HG03342 (cell line): ENCODE data around the gene HAUS5.
"Not testable (repeated sequence)": the region's sequence is repeated elsewhere in the genome, so short reads cannot be mapped to it uniquely, and the experiment has no call there.

Experiments used
- ATAC-seq: cut with Tn5 transposase; IDR thresholded peaks from one replicate; pipeline ENCODE4 v1.9.1; 2021; ENCODE audit warnings: mild to moderate bottlenecking, moderate library complexity; ENCODE audit not compliant: unreplicated experiment

The HAUS5 gene

DNA sequence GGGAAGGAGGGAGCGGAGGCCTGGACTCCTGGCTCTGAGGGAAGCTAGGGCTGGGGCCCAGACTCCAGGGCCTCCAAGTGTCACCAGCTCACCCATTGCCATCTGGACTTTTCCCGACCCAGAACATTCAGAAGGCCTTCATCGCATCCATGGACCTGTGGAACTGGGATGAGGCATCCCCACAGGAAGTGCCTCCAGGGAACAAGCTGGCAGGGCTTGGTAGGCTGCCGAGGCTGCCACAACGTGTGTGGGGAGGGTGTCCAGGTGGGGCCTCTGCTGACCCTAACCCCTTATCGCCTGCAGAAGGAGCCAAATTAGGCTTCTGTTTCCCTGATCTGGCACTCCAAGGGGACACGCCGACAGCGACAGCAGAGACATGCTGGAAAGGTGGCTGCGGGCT lies 29.8 kb downstream of the HAUS5 start:
- ATAC-seq = no peak

DNA sequence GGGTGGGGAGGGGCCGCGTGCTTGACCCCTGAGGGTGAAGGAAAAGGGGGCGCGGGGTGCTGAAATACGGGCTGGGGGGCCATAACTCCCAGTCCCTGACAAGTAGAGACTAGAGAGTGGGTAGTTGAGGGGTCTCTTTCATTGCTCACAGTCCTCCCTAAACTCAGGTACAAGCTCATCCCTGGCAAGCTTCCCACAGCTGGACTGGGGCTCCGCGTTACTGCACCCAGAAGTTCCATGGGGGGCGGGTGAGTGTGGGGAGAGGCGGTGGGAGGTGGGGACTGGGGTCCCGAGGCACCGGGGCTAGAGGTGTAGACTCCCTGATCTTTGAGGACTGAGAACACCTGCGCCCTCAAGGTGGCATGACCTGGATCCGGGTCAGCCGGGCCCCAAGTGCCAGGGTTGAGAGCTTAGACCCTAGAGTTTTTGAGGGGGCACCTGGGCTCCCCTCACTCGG lies 30.3 kb downstream of the HAUS5 start:
- no peak for ATAC-seq

DNA sequence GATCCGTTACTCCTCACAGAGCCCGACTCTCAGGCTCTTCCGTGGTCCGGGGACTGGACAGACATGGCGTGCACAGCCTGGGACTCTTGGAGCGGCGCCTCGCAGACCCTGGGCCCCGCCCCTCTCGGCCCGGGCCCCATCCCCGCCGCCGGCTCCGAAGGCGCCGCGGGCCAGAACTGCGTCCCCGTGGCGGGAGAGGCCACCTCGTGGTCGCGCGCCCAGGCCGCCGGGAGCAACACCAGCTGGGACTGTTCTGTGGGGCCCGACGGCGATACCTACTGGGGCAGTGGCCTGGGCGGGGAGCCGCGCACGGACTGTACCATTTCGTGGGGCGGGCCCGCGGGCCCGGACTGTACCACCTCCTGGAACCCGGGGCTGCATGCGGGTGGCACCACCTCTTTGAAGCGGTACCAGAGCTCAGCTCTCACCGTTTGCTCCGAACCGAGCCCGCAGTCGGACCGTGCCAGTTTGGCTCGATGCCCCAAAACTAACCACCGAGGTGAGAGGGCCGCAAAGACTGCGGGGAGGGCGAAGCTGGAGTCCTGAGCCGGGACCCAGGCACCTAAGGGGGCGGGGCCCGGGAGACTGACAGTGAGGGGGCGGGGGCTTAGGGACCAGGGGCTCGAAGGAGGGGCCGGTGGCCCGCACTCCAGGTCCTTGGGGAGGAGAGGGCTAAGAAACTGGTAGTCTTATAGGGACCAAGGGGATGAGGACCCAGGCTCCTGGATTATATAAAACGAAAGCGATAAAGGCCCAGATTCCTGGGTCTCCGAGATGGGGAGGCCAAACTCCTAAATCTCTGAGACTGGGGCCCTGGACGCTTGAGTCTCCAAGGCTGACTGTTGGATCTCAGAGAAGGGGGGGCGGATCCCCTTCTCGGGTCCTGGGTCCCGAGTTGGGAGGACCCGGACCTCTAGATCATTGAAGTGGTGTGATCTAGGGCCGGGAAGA lies 31.0 kb downstream of the HAUS5 start:
- ATAC-seq = peak; percentile 30

DNA sequence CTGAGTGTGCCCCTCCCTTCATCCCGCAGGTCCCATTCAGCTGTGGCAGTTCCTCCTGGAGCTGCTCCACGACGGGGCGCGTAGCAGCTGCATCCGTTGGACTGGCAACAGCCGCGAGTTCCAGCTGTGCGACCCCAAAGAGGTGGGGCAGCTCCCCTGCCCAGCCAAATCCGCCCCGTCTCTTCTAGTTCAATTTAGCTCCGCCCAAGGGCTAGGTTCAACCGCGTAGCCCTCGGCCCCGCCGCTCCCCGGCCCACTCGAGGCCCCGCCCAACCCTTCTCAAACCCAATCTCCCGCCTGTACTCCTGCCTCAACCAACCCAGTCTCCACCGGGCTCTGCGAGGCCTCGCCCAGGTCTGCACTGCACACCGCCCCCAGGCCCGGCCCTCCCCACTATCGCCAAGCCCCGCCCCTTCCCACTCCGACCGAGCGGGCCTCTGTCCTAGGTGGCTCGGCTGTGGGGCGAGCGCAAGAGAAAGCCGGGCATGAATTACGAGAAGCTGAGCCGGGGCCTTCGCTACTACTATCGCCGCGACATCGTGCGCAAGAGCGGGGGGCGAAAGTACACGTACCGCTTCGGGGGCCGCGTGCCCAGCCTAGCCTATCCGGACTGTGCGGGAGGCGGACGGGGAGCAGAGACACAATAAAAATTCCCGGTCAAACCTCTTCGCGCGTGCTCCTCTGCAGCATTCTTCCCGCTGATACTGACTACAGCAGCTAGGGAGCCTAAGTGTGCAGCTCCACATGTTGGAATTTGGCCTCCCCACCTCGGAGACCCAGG lies 31.9 kb downstream of the HAUS5 start:
- ATAC-seq = peak; percentile 68

DNA sequence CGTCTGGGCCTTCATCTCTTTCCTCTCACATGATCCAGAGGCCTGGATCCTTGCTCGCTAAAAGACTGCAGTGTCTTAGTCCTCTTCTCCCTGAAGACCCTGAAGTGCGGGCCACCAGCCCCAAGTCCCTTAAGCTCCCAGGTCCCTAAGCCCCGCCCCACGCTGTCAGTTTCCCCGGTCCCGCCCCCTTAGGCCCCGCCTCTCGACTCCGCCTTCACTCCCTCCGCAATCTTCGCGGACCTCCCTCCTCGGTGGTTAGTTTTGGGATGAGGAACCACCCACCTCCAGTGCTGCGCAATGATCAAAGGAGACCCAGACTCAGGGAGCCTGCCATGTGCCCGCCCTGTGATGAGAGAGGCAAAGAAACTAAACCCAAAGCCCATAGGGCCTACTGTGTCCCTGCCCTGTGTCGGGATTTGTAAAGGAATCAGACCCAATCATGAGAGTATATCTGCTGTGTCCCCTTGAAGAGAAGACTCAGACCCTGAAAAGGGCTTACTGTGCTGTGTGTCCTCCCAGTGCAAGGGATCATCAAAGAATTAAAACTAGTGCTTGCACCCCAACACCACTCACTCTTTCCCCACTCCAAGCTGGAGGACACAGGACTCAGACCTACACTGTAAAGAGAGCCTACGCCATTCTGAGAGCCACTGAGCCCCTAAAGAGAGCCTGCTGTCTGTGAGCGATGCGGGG lies 32.6 kb downstream of the HAUS5 start:
- no peak for ATAC-seq

DNA sequence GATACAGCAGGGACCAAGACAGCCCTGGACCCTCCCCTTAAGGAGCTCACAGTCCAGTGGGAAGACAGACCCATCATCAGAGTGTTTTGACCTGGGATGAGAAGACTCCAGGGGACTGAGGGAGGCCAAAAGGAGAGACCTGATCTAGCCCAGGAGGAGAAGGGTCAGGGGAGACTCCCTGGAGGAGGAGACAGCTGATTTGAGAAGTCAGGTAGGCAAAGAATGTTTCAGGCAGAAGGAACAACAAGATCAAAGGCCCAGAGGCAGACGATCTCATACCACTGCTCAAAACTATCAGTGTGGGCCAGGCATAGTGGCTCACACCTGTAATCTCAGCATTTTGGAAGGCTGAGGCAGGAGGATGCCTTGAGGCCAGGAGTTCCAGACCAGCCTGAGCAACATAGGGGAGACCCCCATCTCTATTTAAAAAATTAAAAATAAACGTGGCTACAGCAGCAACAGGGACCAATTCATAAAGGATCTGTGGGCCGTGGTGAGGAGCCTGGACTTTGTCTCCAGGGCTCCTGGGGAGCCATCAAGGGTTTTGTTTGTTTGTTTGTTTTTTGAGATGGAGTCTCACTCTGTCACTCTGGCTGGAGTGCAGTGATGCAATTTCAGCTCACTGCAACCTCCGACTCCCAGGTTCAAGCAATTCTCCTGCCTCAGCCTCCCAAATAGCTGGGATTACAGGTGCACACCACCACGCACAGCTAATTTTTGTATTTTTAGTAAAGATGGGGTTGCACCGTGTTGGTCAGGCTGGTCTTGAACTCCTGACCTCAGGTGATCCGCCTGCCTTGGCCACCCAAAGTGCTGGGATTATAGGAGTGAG lies 33.4 kb downstream of the HAUS5 start:
- ATAC-seq = no peak

DNA sequence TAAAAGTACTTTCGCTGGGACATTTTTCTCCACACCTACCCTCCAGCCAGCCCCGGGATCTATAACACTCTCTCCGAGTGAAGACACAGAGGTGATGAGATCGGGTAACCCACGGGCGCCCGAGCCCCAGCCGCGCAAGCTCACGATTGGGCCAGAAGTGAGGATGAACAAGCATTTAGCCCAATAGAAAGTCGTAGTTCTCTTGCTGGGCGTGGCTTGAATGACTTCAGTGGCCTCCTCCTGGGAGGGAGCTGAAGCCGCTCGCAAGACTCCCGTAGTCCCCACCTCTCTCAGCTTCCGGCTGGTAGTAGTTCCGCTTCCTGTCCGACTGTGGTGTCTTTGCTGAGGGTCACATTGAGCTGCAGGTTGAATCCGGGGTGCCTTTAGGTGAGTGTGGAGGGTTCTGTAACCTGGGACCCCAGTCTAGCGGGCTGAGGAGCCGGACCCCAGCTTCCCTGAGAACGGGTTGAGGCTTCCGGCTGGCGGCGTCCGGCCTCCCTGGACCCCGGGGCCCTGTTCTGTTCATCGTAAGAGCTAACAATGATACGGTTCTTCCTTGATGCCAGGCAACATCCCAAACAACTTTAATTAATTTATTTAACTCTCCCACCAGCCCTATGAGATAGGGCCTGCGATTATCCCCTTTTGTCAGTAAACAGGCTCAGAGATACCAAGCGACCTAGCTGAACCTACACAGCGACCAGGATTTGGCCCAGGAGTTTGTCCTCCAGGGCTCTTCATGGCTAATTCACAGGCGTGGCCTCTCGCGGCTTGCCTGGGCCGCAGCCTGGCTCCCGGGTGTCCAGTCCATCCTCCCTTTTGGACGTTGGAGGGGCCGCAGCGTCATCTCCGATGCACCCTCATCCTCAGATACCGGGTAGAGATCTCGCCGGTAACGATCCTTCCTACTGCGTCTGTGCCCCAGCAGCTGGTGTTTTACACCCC lies 35.8 kb downstream of the HAUS5 start, which contains the start of gene COX6B1:
COX6B1 (plus strand) TSS at position 307 of the 945 bp plus-strand sequence. CDS start 2,921 bp downstream, outside the sequence.
- peak; percentile 56 for ATAC-seq

DNA sequence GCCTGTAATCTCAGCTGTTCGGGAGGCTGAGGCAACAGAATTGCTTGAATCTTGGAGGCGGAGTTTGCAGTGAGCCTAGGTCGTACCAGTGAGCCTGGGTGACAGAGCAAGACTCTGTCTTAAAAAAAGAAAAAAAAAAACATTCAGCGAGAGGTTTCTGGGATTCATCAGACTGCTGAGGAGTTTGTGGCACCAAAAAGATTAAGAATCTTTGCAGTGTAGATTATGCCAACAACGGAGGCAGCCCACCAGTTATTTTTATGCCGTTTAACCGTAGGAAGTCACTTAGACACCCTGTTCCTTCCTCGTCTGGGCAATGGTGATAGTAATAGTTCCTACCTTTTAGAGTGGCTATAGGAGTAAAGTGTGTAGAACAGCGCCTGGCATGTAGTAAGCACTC lies 38.0 kb downstream of the HAUS5 start:
- ATAC-seq = no peak

DNA sequence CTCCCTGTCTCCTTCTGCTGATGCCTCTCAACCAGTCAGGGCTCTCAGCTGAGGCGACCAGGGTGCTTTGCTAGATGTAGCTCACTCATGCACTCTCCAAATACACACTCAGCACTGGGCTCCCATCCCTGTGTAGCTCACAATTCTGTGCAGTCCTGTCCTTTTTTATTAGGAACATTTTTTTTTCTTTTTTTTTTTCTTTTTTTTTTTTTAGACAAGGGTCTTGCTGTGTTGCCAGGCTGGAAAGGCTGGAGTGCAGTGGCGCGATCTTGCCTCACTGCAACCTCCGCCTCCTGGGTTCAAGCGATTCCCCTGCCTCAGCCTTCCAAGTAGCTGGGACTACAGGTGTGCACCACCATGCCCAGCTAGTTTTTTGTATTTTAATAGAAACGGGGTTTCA lies 42.3 kb downstream of the HAUS5 start:
- not testable (repeated sequence) for ATAC-seq

DNA sequence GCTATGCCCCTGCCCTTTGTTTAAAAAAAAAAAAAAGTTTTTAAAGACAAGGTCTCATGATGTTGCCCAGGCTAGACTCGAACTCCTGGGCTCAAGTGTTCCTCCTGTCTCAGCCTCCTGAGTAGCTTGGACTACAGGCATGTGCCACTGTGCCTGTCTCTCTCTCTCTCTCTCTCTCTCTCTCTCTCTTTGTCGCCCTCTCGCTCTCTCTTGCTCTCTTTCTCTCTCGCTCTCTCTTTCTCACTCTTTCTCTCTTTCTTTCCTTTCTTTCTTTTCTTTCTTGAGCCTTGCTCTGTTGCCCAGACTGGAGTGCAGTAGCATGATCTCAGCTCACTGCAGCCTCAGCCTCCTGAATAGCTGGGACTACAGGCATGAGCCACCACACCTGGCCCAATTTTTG lies 43.1 kb downstream of the HAUS5 start:
- ATAC-seq = no peak

DNA sequence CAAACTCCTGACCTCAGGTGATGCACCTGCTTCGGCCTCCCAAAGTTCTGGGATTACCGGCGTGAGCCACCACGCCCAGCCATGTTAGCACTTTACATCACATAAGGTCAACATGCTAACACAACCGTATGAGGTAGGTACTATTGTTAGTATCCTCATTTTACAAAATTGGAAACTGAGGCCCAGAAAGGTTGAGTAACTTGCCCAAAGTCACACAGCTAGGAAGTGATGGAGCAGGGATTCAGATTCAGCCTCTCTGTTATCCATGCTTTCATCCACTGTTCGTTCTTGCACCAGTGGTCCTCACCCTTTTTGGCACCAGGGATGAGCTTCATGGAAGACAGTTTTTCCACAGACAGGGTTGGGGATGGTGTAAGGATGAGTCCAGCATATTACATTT lies 44.2 kb downstream of the HAUS5 start:
- no peak for ATAC-seq

DNA sequence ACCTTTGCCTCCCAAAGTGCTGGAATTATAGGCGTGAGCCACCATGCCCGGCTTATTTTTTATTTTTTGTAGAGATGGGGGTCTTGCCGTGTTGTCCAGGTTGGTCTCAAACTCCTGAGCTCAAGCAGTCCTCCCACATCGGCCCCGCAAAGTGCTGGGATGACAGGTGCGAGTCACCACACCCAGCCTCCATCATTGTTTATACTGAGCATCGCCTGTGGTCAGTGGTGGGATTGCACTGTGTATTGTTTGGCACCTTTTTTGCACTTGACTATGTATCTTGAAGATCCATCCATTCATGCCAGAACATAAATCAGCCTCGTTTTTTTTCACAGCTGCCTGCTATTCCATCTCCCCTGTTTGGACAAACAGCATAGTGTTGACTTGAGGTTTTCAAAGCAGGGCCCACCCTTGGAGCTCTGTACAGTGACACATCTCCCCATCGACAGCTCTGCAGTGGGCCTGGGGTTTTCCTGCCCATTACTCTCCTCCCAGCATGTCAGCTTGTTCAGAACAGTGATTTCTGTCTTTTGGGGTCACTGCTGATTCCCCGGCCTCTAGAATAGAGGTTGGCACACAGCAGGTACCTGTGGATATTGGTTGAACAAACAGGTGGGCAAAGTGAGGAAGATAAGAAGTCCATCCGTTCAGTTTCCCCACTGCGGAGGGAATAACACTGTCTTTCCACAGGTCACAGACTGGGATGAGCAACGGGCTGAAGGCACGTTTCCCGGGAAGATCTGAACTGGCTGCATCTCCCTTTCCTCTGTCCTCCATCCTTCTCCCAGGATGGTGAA lies 45.6 kb downstream of the HAUS5 start:
- no peak for ATAC-seq

DNA sequence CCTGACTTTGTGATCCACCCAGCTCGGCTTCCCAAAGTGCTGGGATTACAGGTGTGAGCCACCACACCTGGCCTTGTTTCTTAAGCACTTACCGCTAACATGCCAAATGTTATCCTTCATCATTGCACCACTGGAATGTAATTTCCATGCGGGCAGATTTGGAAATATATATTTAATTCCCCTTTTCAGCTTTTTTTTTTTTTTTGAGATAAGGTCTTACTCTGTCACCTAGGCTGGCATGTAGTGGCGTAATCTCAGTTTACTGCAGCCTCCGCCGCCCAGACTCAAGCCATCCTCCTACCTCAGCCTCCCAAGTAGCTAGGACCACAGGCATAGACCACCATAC lies 49.4 kb downstream of the HAUS5 start:
- ATAC-seq = no peak

DNA sequence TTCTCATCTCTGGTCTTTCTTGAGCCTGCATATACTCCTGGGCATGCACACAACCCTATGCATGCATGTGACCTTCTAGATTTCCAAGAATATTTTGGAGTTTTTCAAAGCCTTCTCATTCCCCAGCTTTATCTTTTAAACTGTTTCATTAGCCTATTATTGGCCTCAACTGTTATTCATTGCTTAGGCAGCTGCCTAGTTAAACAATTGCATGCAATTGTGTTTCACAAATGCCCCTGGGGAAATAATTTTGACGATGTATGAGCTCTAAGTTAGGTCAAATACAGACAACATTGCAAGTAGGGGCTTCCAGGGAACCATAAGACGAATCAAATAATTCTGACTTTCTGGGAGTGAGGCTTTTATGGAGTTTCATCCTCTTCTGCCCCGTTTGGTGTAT lies 51.4 kb downstream of the HAUS5 start:
- no peak for ATAC-seq

DNA sequence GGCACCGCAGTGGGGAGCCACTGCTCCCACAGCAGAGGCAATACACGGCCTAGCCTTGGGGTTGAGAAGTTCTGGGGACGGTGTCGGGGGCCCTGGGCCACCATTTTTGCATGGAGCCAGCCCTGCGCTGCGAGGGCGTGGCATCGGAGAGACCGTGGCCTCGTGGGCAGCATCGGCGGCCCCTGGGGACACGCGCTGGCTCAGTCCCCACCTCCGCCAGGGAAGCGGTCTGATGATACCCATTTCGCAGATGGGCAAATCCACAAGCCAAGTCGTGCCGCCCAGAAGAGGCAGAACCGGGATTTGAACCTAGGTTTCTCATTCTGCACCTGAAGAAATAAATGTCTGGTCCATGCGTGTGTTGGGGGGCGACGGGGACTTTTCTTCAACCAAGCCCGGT lies 52.6 kb downstream of the HAUS5 start:
- no peak for ATAC-seq

DNA sequence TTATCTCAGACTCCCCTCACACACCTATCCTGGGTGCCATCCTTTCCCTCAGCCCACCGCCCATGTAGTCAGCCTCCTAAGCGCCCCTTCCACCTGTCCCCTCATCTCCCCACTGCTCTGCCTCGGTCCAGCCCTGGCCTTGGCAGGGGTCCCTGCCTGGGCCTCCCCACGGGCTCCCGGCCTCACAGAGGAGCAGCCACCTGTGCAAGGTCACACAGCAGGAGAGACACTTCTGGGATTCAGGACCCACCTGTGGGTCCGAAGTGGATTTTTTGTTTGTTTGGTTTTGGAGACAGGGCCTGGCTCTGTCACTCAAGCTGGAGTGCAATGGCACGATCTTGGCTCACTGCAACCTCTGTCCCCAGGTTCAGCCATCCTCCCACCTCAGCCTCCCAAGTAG lies 53.1 kb downstream of the HAUS5 start:
- ATAC-seq = no peak

DNA sequence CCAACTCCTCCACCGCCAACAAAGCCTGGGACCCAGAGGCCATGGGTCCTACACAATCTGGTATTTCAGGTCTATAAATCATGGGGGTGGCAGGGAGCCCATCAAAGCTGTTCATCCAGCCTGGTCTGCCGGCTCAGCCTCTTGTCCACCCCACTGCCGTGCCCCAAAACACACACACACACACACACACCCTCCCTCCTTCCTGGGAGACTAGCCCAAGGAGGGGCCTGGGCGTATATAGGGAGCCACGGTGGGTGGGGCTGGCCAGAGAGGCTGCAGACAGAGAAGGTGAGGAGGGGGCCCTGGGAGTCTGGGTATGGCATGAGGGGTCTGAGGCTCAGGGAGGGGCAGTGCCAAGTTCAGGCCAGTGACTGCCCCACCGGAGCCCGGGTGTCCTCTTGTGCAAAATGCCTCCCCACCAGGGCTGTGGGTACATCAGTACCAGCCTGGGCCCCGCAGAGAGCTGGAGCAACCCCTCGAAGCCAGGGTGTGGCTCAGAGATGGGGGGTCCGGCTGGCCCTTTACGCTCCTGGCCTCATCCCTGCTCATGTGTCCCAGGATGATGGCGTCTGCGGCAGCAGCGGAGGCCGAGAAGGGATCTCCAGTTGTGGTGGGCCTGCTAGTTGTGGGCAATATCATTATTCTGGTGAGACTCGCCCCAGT lies 53.8 kb downstream of the HAUS5 start, which contains the start of gene UPK1A:
UPK1A (plus strand) TSS at position 267 of the 663 bp plus-strand sequence; CDS start at position 563, 296 bp downstream.
- no peak for ATAC-seq

DNA sequence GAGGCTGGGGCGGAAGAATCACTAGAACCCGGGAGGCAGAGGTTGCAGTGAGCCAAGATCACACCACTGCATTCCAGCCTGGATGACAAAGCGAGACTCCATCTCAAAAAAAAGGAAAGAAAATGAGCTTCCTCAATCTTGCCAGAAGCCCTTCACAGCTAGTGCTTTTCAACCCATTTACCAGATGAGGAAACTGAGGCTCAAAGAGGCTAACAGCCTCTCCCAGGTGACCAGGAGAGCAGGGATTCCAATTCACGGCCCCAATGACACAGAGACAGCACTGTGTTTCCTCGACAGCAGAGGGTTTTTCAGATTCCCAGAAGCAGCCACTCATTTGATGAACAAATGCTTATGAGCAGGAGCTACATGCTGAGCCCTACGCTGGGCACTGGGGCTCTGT lies 57.0 kb downstream of the HAUS5 start:
- ATAC-seq = no peak
